GM19397 (cell line): ENCODE data around the gene GJA8.
"Not testable (repeated sequence)": the region's sequence is repeated elsewhere in the genome, so short reads cannot be mapped to it uniquely, and the experiment has no call there.

ENCODE experiments used
- ATAC-seq: cut with Tn5 transposase; IDR thresholded peaks from one replicate; pipeline ENCODE4 v1.9.1; 2021; ENCODE audit warnings: mild to moderate bottlenecking, moderate library complexity; ENCODE audit not compliant: unreplicated experiment

The GJA8 gene

GRCh38 chr1:147902253-147902845 is at the start of gene GJA8:
Gene GJA8, plus strand, starts transcription at chr1:147902795. Its CDS starts 5,161 bp downstream, at chr1:147907956.
- ATAC-seq = no peak

- no peak for ATAC-seq
Measured at GRCh38 chr1:147853391-147853790, 49.2 kb upstream of the GJA8 start.

GRCh38 chr1:147854989-147855388 is 47.6 kb upstream of the GJA8 start:
- not testable (repeated sequence) for ATAC-seq

- not testable (repeated sequence) for ATAC-seq
Measured at GRCh38 chr1:147855996-147856395, 46.6 kb upstream of the GJA8 start.

GRCh38 chr1:147867204-147867603 is 35.4 kb upstream of the GJA8 start:
- ATAC-seq = not testable (repeated sequence)

GRCh38 chr1:147878022-147878421 is 24.6 kb upstream of the GJA8 start:
- ATAC-seq = no peak

GRCh38 chr1:147879911-147880310 is 22.7 kb upstream of the GJA8 start:
- ATAC-seq = no peak

GRCh38 chr1:147882535-147882934 is 20.1 kb upstream of the GJA8 start:
- ATAC-seq = no peak

- ATAC-seq = peak; percentile 72
Measured at GRCh38 chr1:147890177-147890790, 12.3 kb upstream of the GJA8 start.

GRCh38 chr1:147891088-147891487 is 11.5 kb upstream of the GJA8 start:
- no peak for ATAC-seq

- ATAC-seq = no peak
Measured at GRCh38 chr1:147892216-147892615, 10.4 kb upstream of the GJA8 start.

- no peak for ATAC-seq
Measured at GRCh38 chr1:147892731-147893214, 9.8 kb upstream of the GJA8 start.

- no peak for ATAC-seq
Measured at GRCh38 chr1:147895123-147895522, 7.5 kb upstream of the GJA8 start.

- ATAC-seq = no peak
Measured at GRCh38 chr1:147897029-147897752, 5.4 kb upstream of the GJA8 start.

- ATAC-seq = no peak
Measured at GRCh38 chr1:147897789-147898188, 4.8 kb upstream of the GJA8 start.

GRCh38 chr1:147904726-147905125 is 2.1 kb downstream of the GJA8 start:
- ATAC-seq = no peak

GRCh38 chr1:147907786-147908509 is 5.4 kb downstream of the GJA8 start:
- ATAC-seq = no peak

- no peak for ATAC-seq
Measured at GRCh38 chr1:147912553-147912952, 10.0 kb downstream of the GJA8 start.

- no peak for ATAC-seq
Measured at GRCh38 chr1:147913362-147913942, 10.9 kb downstream of the GJA8 start.

- no peak for ATAC-seq
Measured at GRCh38 chr1:147919896-147920295, 17.3 kb downstream of the GJA8 start.

- no peak for ATAC-seq
Measured at GRCh38 chr1:147924813-147925212, 22.2 kb downstream of the GJA8 start.
